RPMI8226 (cell line): ENCODE data around the gene PIAS2.
"Not testable (repeated sequence)": the region's sequence is repeated elsewhere in the genome, so short reads cannot be mapped to it uniquely, and the experiment has no call there.

Experiments
- DNase-seq: peaks from one replicate; pipeline ENCODE4 v3.0.0-alpha.2; 2015

PIAS2 gene, protein sequence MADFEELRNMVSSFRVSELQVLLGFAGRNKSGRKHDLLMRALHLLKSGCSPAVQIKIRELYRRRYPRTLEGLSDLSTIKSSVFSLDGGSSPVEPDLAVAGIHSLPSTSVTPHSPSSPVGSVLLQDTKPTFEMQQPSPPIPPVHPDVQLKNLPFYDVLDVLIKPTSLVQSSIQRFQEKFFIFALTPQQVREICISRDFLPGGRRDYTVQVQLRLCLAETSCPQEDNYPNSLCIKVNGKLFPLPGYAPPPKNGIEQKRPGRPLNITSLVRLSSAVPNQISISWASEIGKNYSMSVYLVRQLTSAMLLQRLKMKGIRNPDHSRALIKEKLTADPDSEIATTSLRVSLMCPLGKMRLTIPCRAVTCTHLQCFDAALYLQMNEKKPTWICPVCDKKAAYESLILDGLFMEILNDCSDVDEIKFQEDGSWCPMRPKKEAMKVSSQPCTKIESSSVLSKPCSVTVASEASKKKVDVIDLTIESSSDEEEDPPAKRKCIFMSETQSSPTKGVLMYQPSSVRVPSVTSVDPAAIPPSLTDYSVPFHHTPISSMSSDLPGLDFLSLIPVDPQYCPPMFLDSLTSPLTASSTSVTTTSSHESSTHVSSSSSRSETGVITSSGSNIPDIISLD

DNA sequence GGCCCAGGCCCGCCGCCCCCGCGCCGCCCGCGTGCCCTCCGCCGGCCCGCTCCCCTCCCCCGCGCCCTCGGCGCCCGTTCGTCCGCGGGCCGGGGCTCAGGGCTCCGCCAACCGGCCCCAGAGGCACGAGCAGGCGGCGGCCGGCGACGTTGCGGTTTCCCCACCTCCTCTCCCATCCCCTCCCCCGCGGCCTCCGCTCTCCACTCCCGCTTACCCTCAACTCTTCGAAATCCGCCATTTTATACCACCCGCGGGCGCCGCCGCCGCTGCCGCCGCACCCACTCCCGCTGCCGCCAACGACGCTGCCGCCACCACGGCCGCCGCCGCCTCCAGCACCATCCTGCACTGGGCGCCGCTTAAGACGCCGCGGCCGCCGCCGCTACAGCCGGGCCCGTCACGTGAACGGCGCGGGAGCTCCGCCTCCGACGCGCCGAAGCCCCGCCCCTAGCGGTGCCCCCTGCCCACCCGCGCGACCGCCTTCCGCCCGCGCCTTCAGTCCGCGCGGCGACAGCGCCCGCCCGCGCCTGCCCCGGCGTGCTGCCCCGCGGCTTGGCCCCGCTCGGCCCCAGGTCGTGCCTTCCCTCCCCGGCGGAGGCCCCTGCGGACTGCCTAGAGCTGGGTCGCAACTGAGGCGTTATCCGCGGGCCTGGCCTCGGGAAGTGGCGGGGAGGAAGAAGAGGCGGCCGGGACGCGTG, at the start of gene PIAS2, which contains the start of gene KATNAL2:
TSS of gene PIAS2 (minus strand) at position 400 of the 695 bp plus-strand sequence. CDS start at position 238, 162 bp downstream.
TSS of gene KATNAL2 (plus strand) at position 495 of the 695 bp plus-strand sequence. CDS start 29,271 bp downstream, outside the sequence.
- peak; percentile 72 for DNase-seq

DNA sequence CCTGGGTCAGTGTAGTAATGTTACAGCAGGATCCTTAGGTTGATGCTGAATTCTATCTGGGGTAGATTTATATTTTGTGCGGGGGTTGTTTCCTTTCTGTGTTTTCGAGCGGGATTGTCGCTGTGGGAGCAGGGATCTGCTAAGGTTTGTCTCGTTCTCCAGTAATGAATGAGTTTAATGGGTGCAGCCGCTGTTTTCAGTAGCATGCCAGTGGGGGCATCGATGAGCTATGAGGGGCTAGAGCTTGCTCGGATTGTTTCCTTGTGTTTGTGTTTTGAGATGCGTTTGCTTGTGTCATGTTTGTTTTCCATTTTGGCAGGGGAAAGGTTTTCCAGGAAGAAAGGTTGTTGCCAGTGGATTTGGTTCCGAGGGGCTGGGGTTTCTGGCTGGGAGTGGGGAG, 49.0 kb upstream of the PIAS2 start:
- not testable (repeated sequence) for DNase-seq

DNA sequence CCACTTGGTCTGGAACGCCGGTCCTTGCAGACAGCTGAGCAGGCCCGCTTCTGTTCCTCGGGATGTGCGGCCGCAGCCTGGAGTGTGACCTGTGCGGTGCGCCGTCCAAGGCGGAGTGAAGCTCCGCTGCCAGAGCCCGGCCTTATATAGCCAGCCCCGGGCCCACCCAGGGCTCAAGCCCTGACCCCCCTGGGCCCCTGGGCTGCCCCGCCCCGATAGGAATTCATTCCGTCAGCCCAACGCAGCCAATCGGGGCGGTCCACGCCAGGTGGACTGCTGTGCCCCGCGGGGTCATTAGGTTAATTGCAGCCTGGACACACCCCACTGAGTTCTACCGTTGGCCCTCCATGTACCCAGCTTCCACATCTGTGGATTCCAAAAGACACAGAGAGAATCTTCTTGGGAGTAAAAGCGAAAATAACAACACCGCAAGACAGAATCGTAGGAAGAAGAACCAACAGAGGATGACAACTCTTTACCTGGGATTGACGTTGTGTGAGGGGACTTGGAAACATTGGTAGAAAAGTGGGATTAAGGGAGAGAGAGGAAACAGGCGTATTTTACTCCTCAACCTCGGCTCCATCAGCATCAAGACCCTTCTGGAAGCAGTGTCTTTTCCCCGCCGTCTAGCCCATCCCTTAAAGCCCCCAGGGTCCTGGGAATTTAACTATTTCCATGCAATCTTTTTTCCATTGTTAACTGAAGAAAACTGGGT, 47.4 kb upstream of the PIAS2 start:
- DNase-seq: not testable (repeated sequence)

DNA sequence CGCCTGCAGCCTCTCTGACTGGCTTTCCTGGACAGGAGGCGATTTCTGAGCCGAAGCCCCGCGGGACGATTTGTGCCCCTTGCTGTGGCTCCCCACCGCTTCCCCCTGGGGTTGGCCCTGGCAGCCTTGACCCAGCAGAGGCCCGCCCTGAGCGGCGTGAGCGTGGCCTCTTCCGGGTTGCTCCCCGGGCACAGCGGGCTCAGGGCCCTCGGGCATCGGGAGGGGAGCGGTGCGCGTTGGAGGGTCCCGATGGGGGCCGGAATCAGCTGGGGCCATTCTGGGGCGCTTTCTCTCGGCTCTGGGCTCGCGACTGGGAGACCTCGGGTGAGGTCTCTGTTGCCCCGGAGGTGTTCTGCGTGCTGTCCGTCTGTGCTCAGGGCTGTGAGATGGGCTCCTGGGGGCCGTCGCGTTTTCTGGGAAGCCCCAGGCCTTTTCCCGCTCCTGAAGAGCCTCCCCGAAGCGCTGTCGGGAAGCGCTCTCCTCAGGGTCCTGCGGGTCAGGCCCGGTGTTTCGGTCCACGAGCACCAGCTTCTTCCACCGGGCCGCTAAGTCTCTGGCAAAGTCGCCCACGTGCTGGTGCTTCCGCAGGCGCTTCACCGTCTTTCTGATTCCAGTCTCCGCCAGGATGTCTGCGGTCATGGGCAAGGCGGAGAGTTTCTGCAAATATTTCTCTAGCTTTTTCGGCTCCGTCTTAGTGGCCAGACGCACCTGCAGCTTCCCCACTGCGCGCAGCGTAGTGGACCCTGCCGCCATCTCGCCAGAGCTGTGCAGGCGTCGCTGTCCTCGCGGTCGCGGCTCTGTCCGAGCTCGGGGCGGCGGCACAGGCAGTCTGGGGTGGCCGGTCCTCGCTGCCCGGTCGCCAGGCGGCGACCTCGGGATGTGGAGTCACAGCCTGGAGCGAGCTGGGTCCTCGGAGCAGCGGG, 46.6 kb upstream of the PIAS2 start:
- not testable (repeated sequence) for DNase-seq

DNA sequence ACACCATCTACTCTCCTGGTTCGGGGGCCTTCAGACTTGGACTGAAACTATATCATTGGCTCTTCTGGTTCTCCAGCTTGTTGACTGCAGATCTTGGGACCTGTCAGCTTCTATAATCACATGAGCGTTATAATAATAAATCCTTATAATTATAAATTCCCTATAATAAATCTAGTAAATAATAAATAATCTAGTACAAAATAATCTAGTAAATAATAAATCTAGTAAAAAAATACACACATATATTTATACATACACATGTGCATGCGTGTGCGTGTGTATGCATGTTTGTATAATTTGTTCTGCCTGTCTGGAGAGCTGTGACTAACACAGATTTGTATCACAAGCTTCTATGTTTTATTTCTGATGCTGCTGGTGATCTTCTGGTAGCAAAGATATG, 40.9 kb upstream of the PIAS2 start:
- no peak for DNase-seq

DNA sequence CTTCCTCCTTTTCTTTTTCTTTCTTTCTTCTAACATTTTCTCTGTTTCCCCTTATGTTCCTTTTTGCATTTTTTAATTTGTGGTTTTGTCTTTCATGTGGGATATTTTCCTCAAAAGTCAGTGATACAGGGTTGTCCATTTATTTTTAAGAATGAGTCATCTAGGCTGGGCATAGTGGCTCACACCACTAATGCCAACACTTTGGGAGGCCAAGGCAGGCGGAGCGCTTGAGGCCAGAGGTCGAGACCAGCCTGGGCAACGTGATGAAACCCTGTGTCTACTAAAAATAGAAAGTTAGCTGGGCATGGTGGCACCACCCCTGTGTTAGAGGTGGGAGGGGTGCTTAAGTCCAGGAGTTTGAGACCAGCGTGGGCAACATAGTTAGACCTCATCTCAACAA, 35.9 kb upstream of the PIAS2 start:
- no peak for DNase-seq

DNA sequence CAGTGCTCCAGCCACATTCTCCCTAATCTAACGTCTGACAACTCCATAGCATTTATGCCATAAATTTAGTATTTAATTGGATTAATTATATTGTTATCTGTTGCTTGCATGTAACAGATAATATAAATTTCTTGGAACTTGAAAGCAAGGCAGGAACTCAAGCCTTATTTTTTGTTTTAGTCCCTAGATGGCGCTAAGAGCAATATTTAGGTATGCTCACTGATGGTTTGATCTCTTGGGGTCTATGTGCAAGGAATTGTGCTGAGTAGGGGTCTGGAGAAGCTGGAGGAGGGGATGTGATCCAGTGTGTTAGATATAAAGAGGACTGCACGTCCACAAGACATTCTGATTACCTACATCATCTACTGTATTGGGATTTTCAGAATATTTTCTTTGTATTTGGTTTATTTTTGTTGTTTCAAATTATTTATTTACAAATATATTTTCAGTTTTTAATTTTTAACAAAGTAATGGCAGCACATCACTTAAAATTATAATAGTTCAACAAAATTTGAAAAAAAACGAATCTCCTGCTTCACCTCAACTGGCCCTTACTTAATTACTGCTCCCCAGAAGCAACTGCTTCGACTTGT, 32.9 kb upstream of the PIAS2 start:
- peak; percentile 16 for DNase-seq

DNA sequence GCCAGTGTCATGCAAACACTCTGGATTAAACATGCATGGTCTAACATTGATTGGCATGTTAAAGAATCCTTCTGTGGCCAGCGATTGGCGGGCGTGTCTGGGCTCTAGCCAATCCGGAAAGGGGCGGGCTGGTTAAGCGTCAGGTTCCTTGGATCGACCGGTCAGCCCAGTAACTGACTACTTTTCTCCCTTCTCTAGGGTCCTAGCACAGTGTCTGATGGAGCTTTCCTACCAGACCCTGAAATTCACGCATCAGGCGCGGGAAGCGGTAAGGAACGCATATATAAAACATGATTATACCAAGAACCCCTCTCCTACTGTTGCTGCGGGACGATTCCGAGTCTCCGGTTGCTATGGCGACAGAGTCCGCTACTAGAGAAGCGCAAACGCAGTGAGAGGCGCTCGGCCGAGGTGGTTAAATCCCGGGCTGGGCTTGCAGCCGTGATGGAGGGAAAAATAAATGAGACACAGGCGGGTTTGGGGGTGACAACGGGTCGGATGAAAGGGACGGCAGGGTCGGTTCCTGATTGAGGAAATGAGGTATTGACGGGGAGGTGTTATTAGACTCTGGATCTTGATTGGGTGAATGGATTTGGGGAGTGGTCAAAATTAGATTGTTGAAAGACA, 29.5 kb upstream of the PIAS2 start:
- DNase-seq: peak; percentile 56

DNA sequence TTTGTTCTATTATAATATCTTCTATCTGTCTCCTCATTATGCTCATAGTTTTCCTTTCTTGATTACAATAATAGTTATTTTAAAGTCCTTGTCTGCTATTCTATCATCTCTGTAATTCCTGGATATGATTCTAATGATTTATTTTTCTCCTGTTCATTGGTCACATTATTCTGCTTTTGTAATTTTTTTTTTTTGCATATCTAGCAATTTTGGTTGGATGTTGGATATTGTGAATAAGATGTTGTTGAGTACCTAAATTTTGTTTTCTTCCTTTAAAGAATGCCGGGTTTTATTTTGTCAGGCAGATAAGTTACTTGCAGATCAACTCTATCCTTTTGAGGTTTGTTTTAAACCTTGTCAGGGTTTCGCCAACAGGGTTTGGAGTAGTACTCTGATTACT, 25.3 kb upstream of the PIAS2 start:
- DNase-seq: no peak

DNA sequence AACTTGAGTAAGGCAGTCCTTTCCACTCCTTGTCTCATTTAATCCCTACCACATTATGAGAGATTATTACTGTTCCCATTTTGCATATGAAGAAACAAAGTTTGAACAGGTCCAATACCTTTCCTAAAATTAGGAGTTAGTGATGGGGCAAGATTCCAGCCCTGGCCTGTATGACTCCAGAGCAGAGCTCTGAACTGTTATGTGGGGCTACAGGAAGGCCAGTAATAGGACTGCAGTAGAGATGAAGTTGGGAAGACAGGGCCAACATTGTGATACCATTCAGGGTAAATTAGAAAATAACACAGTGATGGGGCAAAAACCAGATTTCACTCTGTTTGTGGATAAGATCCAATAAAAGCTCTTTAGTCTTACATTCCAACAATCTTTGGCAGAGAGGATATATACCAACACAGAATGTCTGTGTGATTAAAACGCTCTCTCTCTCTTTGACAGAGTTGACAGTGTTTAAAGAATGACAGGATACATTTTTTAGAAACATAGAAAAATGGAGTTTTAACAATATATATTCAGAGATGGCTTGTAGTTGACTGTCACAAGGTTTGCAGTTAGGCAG, 22.8 kb upstream of the PIAS2 start:
- DNase-seq: no peak

DNA sequence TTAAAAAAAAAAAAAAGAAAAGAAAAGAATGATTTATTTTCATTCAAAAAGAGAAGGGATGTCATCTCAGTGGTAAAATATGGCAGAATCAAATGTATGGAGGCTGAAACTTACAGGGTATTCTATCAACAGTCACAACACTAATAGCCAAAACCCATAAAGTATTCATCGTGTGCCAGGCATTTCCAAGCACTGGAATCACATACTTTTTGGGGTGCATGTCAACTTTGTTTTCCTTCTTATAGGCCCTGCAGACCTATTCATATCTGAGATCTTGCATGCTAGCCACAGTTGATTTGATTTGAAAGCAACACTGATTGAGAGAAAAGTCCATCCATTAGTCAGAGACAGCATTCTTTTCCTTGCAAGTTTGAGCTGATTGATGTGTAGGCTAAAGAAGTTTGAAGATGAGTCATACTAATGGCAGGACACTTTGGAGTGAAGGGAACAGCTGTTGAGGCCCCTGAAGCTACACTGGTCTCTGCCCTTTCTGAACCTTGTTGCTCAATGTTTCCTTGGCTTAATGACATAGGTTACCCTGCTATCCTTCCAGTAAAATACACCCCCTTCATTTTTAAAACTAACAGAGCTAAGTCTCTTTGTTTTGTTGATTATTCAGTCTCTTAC, 22.1 kb upstream of the PIAS2 start:
- no peak for DNase-seq

DNA sequence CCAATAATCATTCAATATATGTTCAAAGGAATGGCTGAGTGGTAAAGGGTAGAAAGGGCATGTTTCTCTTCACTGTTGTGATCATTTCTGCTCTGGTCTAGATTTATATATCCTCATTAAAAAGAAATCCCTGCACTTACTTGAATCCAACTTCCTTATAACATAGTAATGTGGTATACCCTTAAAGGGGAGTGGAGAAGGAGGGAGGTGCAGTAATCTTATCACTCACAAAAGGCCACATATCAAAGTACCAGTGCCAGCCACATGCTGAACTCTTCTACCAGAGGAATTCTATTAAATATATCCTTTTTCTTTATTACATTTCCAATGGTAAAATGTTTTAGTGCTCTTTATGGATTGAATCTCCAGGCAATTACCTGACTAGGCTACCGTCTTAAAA, 3.3 kb upstream of the PIAS2 start:
- DNase-seq: no peak

DNA sequence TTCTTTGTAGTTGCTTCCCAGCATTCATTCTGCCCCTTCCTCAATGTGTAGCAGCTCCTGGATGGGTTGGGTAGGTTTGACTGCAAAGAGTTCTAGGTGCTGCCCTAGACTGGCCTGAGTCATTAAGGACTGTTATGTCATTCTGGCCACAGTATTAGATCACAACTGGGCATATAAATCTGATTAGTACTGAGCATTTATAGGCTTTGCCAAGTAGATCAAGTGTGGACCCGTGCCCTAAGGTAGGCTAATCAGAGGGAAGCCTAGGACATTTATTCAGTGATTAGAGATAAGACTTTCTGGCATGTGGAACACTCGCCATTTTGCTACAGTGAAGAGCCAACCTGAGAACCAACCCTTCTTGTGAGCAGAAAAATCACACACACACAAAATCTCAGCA, 2.8 kb upstream of the PIAS2 start:
- no peak for DNase-seq

DNA sequence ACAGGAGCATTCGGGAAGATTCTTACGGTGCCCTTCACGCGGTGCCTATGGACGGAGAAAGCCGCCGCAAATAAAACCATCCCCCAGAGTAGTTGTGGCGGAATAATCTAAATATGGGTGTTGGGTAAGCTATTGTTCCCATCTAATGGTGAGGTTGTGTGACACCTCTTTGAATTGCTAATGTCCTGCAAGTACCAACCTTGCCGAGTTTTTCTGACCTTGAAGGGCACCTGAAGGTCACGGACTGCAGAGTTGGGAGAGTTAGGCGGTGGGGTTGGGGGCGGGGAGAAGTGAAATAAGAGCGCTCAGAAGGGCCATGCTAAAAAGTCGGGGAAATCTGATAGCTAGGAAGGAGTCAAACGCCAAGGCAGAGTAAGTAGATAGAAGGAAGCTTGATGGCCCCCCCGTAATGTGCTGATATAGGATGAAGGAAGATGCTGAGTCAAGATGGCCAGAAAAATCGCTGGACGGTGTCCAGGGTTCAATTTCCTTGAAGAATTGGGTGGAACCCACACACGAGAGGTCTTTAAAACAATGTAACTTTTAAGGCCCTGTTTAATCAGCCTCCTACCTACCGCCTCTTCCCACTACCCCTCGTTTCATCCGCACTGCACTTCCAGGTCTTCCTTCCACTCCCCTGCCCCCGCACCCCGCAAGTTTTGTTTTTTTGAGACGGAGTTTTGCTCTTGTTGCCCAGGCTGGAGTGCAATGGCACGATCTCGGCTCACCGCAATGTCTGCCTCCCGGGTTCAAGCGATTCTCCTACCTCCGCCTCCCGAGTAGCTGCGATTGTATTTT, 695 bp upstream of the PIAS2 start:
- DNase-seq: no peak

DNA sequence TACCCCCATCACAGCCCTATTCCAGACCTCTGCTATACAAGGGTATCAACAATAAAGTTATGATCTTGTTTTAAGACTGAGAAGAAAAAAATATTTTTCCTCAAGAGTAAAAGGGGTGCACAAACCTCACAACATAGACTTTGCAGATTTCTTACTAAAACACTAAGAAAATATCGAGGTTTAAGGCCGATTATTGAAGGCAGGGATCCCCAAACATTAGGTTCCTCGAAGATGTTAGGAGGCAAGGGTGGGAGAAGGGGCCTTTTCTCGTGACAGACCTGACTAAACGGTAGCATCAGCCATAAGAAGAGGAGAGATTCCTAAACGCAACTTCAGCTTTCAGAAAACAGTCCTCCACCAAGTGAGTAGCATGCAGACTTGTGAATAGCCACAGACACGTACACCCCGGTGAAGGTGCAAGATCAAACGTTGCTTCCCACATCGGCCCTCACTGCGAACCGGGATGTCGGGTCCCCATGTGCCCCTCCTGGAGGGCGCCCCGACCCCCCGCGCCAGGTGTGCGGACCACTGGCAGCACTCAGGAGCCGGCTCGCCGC, 678 bp downstream of the PIAS2 start:
- DNase-seq: peak; percentile 34

DNA sequence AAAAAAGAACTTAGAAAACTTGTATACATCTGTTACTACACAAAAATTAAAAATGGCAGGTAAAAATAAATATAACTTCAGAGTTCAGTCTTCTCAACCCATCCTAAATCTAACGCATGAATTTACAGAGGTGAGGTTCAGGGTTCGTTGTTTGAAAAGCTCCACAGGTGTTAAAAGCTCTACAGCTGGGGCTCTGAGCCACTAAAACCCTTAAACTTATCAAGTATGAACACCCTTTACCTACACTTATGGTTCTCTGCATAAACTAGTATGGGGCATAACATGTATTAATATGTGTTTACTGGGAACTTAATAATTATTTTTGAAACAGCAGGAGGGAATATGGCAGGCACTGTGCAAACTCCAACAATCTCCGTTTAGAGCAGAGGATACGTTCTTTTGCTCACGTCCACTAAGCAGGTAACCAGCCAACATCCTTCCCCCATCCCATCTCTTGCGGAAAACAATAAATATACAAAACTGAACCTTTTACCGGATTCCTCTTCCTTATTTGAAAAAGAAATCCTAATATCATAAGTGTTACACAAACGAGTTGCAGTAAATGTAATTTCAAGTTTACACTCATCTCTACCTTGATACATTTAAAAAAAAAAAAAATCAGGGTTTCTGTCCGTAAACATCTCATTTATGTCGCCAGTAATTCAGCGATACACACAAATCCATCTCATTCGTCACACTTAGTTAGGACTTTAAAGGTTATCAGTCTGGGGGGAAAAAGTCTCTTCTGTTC, 1.3 kb downstream of the PIAS2 start:
- no peak for DNase-seq

DNA sequence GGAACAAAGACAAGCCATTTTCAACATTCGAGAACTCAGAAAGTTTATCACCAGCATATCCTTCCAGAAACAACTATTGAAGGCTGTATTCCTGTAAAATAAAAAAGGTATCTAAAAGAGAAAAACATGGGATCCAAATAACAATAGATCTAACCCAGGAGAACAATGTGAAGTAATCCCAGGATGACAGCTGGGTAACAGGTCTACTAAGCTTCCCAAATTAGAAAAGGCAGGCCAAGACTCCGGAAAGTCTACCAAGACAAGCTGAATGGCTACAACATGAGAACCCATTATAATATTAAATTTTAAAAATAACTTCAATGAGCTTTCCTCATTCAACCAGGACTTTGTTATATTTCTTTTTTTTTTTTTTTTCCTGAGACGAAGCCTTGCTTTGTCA, 6.5 kb downstream of the PIAS2 start:
- DNase-seq: no peak

DNA sequence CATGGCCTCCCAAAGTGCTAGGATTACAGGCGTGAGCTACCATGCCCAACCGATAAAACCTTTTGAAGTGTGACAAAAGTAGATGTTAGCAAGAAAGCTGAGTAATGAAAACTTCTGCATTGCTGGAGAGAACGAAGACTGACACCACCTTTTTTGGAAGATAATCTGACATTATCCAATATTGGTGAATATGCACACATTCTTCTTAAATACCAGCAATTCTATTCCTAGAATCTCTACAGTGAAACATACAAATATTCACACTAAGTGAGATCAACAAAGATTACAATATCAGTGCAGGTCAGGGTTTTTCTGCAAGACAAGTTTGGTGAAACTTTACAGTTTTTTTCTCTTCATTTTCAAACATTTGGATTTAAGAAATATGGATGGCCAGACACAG, 7.8 kb downstream of the PIAS2 start:
- no peak for DNase-seq
